G401 (cell line): ENCODE measurements around the gene MARK3. TPM values are rescaled to one million over a fixed set of nuclear protein-coding genes. Genes with fewer than 3 reads are reported as not detected.

Experiments used
- DNase-seq: peaks from one replicate; pipeline ENCODE4 v3.0.0-alpha.2; 2015; ENCODE audit warnings: low spot score
- in situ Hi-C: cut with HindIII; loops from 2 replicates; pipeline ENCODE4 v1.10.0; 2016; ENCODE audit warnings: low sequenced_read_pairs, mixed read lengths
- total RNA-seq: library from RNA; depleted of rRNA; stranded (reverse); fragments of >200 nt; shearing (Covaris generic); gene quantifications from 2 replicates; pipeline ENCODE4 v1.2.3, GENCODE V29; 2014

MARK3 gene
- total RNA-seq, 1 experiment from 2014 or later: 84.8 TPM

DNA sequence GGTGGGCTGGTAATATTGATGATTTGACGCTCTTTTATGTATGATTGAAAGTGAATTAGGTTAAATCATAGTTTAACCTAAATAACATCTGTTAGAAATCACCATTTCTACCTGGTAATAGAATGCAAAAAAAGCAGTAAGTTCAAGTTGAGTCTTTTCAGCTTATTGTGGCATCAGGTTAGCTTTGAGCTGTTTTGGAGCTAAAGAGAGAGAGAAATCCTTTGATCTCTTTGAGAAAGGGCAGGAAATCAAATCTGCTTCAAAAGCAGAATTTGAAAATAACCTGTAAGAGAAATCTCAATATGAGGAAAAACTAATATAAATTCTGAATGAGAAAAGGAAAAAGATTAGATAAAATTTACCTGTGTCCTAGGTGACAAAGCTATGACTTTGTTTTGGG lies 75.2 kb downstream of the MARK3 start:
- in situ Hi-C loops: loop anchor here (10.0 kb wide), 2 partner anchors 54 to 56 kb away; no protein-coding TSS in a partner anchor
- no peak for DNase-seq

DNA sequence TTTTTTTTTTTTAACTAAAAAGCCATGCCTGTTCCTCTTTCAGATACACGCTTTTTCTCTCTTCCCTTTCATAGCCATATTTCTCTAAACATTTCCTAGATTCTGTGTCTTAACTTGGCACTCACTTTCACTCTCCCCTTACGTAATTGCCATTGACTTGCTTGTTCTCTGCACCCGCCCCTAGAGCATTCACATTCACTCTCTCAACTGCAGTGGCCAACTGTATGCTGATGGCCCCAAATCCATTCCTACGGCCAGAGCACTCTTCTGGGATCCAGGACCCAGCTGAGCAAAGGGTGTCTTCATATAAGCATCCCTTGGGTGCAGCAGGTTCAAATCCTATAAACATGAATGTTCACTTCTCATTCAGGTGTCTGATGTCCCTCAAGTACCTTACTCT lies 77.9 kb downstream of the MARK3 start:
- in situ Hi-C loops: loop anchor here (10.0 kb wide), 2 partner anchors 52 to 58 kb away; no protein-coding TSS in a partner anchor
- peak; percentile 38 for DNase-seq

- in situ Hi-C loops: loop anchor here (10.0 kb wide), 2 partner anchors 51 to 59 kb away; no protein-coding TSS in a partner anchor
- DNase-seq: no peak
These were observed 78.6 kb downstream of the MARK3 start for GRCh38 chr14:103463851-103464250.

- no peak for DNase-seq
- in situ Hi-C loops: no loop called here
These were observed 87.7 kb downstream of the MARK3 start for GRCh38 chr14:103472939-103473338.

DNA sequence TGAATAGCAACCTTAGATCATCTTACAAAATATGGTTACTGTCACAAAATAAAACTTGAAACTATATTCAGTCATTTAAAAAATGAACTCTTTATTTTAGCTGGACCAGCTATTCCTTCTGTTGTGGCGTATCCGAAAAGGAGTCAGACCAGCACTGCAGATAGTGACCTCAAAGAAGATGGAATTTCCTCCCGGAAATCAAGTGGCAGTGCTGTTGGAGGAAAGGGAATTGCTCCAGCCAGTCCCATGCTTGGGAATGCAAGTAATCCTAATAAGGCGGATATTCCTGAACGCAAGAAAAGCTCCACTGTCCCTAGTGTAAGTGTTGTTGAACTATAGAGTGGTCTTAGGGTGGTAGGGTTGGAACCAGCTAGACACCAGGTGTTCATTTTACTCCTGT lies 89.7 kb downstream of the MARK3 start:
- in situ Hi-C loops: no loop called here
- DNase-seq: no peak

GRCh38 chr14:103476065-103476464 lies 90.8 kb downstream of the MARK3 start:
- in situ Hi-C loops: no loop called here
- no peak for DNase-seq

- no peak for DNase-seq
- in situ Hi-C loops: no loop called here
These were observed 91.4 kb downstream of the MARK3 start for GRCh38 chr14:103476631-103477030.

DNA sequence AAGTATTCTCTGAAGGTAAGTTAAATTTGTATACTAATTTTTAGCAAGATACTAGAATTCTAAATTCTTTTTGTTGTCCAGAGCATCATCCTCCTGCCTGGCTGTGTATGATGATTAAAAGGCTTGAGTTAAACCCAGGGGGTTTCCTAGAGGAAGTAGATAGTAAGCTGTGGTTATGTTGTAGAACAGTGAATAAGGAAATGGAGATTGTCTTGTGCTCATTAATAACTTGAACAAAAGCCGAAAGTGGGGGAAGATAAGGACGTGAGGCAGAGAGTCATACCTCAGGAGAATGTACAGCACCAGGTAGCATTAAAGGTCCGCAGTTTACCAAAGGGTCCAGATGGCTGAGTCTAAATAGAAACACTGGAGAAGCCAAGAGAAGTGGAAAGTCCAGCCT lies 95.4 kb downstream of the MARK3 start:
- in situ Hi-C loops: no loop called here
- peak; percentile 54 for DNase-seq

- in situ Hi-C loops: no loop called here
- DNase-seq: peak; percentile 27
These were observed 98.4 kb downstream of the MARK3 start for GRCh38 chr14:103483600-103483999.

DNA sequence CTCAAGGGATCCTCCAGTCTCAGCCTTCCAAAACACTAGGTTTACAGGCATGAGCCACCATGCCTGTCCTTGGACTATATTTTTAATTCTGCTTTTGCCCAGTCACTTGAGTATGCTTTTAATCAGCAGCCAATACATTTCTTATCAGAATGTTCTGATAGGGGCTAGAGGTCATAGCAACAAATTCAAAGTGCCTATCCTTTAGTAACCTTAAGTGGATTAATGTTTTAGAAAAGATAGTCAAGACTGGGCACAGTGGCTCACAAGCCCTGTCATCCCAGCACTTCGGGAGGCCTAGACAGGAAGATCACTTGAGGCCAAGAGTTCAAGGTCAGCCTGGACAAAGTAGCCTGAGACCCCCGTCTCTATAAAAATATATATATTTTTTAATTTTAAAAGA lies 100.3 kb downstream of the MARK3 start:
- in situ Hi-C loops: no loop called here
- DNase-seq: no peak

- in situ Hi-C loops: no loop called here
These were observed 102.9 kb downstream of the MARK3 start for GRCh38 chr14:103488071-103488470.

GRCh38 chr14:103488960-103489359 lies 103.7 kb downstream of the MARK3 start:
- DNase-seq: no peak
- in situ Hi-C loops: no loop called here

More at GRCh38 chr14:103488071-103488470, 102.9 kb downstream of the MARK3 start:
- no peak for DNase-seq

GRCh38 chr14:103489621-103490020 lies 104.4 kb downstream of the MARK3 start:
- DNase-seq: no peak
- in situ Hi-C loops: no loop called here

GRCh38 chr14:103491691-103492090 lies 106.5 kb downstream of the MARK3 start:
- in situ Hi-C loops: no loop called here
- DNase-seq: no peak

DNA sequence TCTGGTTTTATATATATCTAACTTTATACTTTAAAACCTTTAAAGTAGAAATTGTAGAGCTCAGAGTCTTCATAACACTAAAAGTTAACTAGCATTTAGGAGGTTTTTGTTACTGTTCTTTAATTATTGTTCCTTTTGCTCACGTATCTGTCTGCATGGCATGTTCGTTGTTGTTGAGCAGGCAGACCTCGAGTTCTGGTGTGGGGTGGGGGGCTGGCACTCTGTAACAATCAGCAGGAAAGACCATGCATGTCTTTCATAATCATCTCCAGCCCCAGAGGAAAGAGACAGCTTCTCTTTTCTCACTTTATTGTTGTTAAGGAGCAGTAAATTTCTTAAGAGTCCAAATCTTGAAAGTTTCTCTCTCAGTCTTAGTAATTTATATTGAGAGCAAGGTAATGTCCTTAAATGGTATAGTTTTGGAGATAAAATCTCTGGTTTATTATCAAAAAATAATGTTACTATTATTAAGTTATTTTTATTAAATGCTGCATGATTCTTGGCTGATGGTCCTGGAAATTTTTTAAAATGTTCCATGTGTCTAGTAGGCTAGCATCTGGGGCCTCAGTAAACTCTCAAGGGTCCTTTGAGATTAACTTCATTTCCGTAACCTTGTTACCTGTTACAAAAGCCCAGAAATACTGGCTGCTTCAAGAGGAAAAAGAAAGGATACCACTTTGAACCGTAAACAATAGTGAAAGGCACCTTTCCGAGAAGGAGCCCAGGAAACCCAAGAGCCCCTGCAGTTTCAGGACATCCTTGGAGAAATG lies 107.1 kb downstream of the MARK3 start:
- in situ Hi-C loops: no loop called here
- DNase-seq: no peak

- in situ Hi-C loops: no loop called here
- peak; percentile 33 for DNase-seq
These were observed 110.6 kb downstream of the MARK3 start for GRCh38 chr14:103495854-103496253.

DNA sequence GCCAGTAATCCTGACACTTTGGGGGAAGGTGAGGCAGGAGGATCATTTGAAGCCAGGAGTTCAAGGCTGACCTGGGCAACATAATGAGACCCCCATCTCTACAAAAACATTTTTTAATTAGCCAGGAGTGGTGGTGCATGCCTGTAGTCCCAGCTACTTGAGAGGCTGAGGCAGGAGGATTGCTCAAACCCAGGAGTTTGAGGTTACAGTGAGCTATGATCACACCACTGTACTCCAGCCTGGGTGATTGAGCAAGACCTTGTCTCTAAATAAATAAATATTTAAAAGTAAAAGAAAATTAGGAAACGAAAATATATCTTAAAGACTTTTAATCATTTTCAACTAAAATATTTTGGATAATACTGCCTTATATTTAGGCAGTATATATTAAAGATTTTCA lies 111.6 kb downstream of the MARK3 start:
- no peak for DNase-seq
- in situ Hi-C loops: no loop called here

- in situ Hi-C loops: no loop called here
- DNase-seq: no peak
These were observed 114.5 kb downstream of the MARK3 start for GRCh38 chr14:103499709-103500108.

GRCh38 chr14:103500148-103500990 lies 115.2 kb downstream of the MARK3 start:
- in situ Hi-C loops: no loop called here
- peak; percentile 97 for DNase-seq
